Left lung (tissue), 10 donors: ENCODE results near the gene EIF1AD. TPM values are rescaled to one million over a fixed set of nuclear protein-coding genes. Genes with fewer than 3 reads are reported as not detected.

ENCODE experiments used
- ATAC-seq: fragments of 200-7000 bp; cut with Tn5 transposase; one replicate; pipeline ENCODE4 v1.9.1; 2020; ENCODE audit warnings: moderate library complexity
- DNase-seq, 4 donors: peaks; one replicate each; pipeline ENCODE4 v3.0.0-alpha.2; 2013 to 2020
- H3K27ac ChIP-seq, 2 donors: fragments of 200-600 bp; sonication (generic) in 1 of 2; one replicate each; pipeline versions ENCODE4 v1.5.0 to v1.8.0; 2020 to 2021
- H3K27me3 ChIP-seq, 2 donors: fragments of 200-600 bp; sonication (generic) in 1 of 2; one replicate each; pipeline versions ENCODE4 v1.5.0 to v1.8.0; 2020 to 2021
- H3K36me3 ChIP-seq, 2 donors: fragments of 200-600 bp; sonication (generic) in 1 of 2; one replicate each; pipeline versions ENCODE4 v1.5.0 to v1.8.0; 2020 to 2021
- H3K4me1 ChIP-seq, 2 donors: fragments of 200-600 bp; one replicate each; pipeline ENCODE4 v1.8.0; 2021
- H3K4me3 ChIP-seq, 2 donors: fragments of 200-600 bp; sonication (generic) in 1 of 2; one replicate each; pipeline versions ENCODE4 v1.5.0 to v1.8.0; 2020 to 2021; ENCODE audit warnings: mild to moderate bottlenecking in 1 of 2
- H3K9me3 ChIP-seq, 2 donors: fragments of 200-600 bp; sonication (generic) in 1 of 2; one replicate each; pipeline versions ENCODE4 v1.5.0 to v1.8.0; 2020 to 2021
- CTCF ChIP-seq, 2 donors: fragments of 200-600 bp; sonication (generic) in 1 of 2; IDR thresholded peaks; one replicate each; pipeline versions ENCODE4 v1.5.0 to v1.8.0; 2021; ENCODE audit warnings: antibody characterized with exemption in 2 of 2
- intact Hi-C, 2 donors: fragments of 100-400 bp; cut with DNase I; formaldehyde crosslinking; loops; one replicate each; pipeline versions ENCODE4 v1.11.2 to v1.14.2; 2022
- polyA plus RNA-seq, 6 donors: library from polyadenylated mRNA; unstranded; fragments of 120-200 nt; gene quantifications; one replicate each; pipeline ENCODE4 v1.2.1, GENCODE V29; 2013; ENCODE audit not compliant: insufficient read length in 6 of 6
- total RNA-seq, 2 donors: library from RNA; stranded (reverse); fragmentation: NEBNext Ultra II Directional; extraction: Animal tissue kit (Norgen Biotek cat#: 25700); gene quantifications; one replicate each; pipeline ENCODE4 v1.2.1, GENCODE V29; 2021
- donor health status: DM: no; HTN: yes; CAD: no.
- donor health status: DM: no; HTN: no; CAD: no.

The EIF1AD gene
- total and polyA plus RNA-seq, 8 donors = 23.6 to 30.5 (median 28.8) TPM

- DNase-seq (peak in 1 of 4 donors; percentile 6), ATAC-seq (no peak)
- Histone ChIP-seq H3K9me3 (no peaks in the 10 kb centered on the region), H3K4me3 (peak overlapping the region; percentile 84 to 95), H3K27me3 (peaks cover 0 to under 1% of the 10 kb centered on the region in 2 donors), H3K4me1 (peaks cover 15 to 28% of the 10 kb centered on the region in 2 donors), H3K36me3 (peaks cover 0 to 25% of the 10 kb centered on the region in 2 donors), H3K27ac (peak overlapping the region; percentile 81 to 95)
- intact Hi-C loops = no loop called here
- no peak for TF ChIP-seq CTCF (IDR thresholded peaks at IDR 0.05)
Observed at GRCh38 chr11:65960824-65961266, 41.1 kb downstream of the EIF1AD start.

GRCh38 chr11:65958774-65959420 lies 43.1 kb downstream of the EIF1AD start:
- Histone ChIP-seq H3K4me3 (no peak overlapping the region), H3K36me3 (peaks cover 0 to 6% of the 10 kb centered on the region in 2 donors), H3K27ac (no peak overlapping the region), H3K4me1 (peaks cover 15 to 23% of the 10 kb centered on the region in 2 donors), H3K9me3 (no peaks in the 10 kb centered on the region), H3K27me3 (peaks cover 0 to 16% of the 10 kb centered on the region in 2 donors)
- ATAC-seq (no peak), DNase-seq (peak in 1 of 4 donors; percentile 61)
- intact Hi-C loops = no loop called here
- TF ChIP-seq CTCF (IDR thresholded peaks at IDR 0.05) = no peak

GRCh38 chr11:65958291-65958690 lies 43.7 kb downstream of the EIF1AD start:
- no peak for ATAC-seq
- Histone ChIP-seq H3K4me3 (no peak overlapping the region), H3K36me3 (no peaks in the 10 kb centered on the region), H3K9me3 (no peaks in the 10 kb centered on the region), H3K27ac (no peak overlapping the region), H3K4me1 (peaks cover 10 to 17% of the 10 kb centered on the region in 2 donors), H3K27me3 (peaks cover 0 to 19% of the 10 kb centered on the region in 2 donors)
- TF ChIP-seq CTCF (IDR thresholded peaks at IDR 0.05) = no peak
- intact Hi-C loops = no loop called here
- no peak for DNase-seq

- no peak for TF ChIP-seq CTCF (IDR thresholded peaks at IDR 0.05)
- H3K4me1 ChIP-seq = no peaks in the 10 kb centered on the region
- DNase-seq (no peak), ATAC-seq (no peak)
- no peak overlapping the region for H3K4me3 ChIP-seq
- H3K27ac ChIP-seq = no peak overlapping the region
- H3K9me3 ChIP-seq = no peaks in the 10 kb centered on the region
- intact Hi-C loops = no loop called here
- H3K27me3 ChIP-seq = peaks cover 0 to 20% of the 10 kb centered on the region in 2 donors
- no peaks in the 10 kb centered on the region for H3K36me3 ChIP-seq
Observed at GRCh38 chr11:65954771-65955170, 47.2 kb downstream of the EIF1AD start.

- no peak for ATAC-seq
- H3K27ac ChIP-seq = no peak overlapping the region
- H3K4me3 ChIP-seq = no peak overlapping the region
Observed at GRCh38 chr11:65953471-65953870, 48.5 kb downstream of the EIF1AD start.

More at GRCh38 chr11:65953471-65953870, 48.5 kb downstream of the EIF1AD start:
- TF ChIP-seq CTCF (IDR thresholded peaks at IDR 0.05) = no peak
- intact Hi-C loops = no loop called here
- Histone ChIP-seq H3K9me3 (no peaks in the 10 kb centered on the region), H3K4me1 (no peaks in the 10 kb centered on the region), H3K36me3 (no peaks in the 10 kb centered on the region), H3K27me3 (peaks cover 0 to 20% of the 10 kb centered on the region in 2 donors)
- DNase-seq = peak in 1 of 4 donors; percentile 72
